Measurements from ENCODE around the gene KRTAP16-1. TPM values are rescaled to one million over a fixed set of nuclear protein-coding genes. Genes with fewer than 3 reads are reported as not detected.

Gene KRTAP16-1
- total RNA-seq, 1 experiment from 2014 or later: not detected

- CTCF ChIA-PET: interaction anchor here (0.7 to 1.9 kb wide), 8 partner anchors 15 to 413 kb away, joined by 3 to 7 read pairs (median 5); no protein-coding TSS in a partner anchor
- BruUV-seq (replicated peaks): no TSS peak
- TF ChIP-seq, protein P1, sequence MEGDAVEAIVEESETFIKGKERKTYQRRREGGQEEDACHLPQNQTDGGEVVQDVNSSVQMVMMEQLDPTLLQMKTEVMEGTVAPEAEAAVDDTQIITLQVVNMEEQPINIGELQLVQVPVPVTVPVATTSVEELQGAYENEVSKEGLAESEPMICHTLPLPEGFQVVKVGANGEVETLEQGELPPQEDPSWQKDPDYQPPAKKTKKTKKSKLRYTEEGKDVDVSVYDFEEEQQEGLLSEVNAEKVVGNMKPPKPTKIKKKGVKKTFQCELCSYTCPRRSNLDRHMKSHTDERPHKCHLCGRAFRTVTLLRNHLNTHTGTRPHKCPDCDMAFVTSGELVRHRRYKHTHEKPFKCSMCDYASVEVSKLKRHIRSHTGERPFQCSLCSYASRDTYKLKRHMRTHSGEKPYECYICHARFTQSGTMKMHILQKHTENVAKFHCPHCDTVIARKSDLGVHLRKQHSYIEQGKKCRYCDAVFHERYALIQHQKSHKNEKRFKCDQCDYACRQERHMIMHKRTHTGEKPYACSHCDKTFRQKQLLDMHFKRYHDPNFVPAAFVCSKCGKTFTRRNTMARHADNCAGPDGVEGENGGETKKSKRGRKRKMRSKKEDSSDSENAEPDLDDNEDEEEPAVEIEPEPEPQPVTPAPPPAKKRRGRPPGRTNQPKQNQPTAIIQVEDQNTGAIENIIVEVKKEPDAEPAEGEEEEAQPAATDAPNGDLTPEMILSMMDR (conservative IDR thresholded peaks at IDR 0.05): peak; percentile 80
- TF ChIP-seq EZH2 (IDR thresholded peaks at IDR 0.05; ENCODE audit: low read depth): no peak
- H3K79me2 ChIP-seq (ENCODE audit: low read depth): no peaks in the 10 kb centered on the region
- no peaks in the 10 kb centered on the region for H3K4me1 ChIP-seq (replicated peaks; ENCODE audit: insufficient read depth)
- peaks cover 4% of the 10 kb centered on the region; the same call in 1 of the 2 replicates for H3K36me3 ChIP-seq (ENCODE audit: low read depth)
- DNase-seq: peak in 1 of 2 experiments; percentile 22
- H3K9me2 ChIP-seq (ENCODE audit: insufficient read depth): no peaks in the 10 kb centered on the region
- H3K27me3 ChIP-seq (ENCODE audit: insufficient read depth, low read depth): no peaks in the 10 kb centered on the region
- no peak overlapping the region for H3K27ac ChIP-seq
- H3K4me2 ChIP-seq: no peak overlapping the region
- H2AFZ ChIP-seq: no peak overlapping the region
- H3K4me3 ChIP-seq: no peak overlapping the region
- H3F3A ChIP-seq (ENCODE audit: insufficient read depth, low read depth): no peaks in the 10 kb centered on the region
- H3K9me3 ChIP-seq (ENCODE audit: insufficient read depth, low read depth): no peaks in the 10 kb centered on the region; the same call in none of the 2 replicates
- no peaks in the 10 kb centered on the region for H4K20me1 ChIP-seq (ENCODE audit: insufficient read depth)
- POLR2A ChIA-PET (ENCODE audit: unreplicated experiment): no interaction called here
- intact Hi-C loops (cut with micrococcal nuclease; ENCODE audit: unreplicated experiment): loop anchor here (1.0 to 10.0 kb wide), 5 partner anchors 203 to 707 kb away; partner anchors contain the start of genes KRT19 and KRTAP2-3
These were observed 13.2 kb upstream of the KRTAP16-1 start for GRCh38 chr17:41322094-41322902.

DNA sequence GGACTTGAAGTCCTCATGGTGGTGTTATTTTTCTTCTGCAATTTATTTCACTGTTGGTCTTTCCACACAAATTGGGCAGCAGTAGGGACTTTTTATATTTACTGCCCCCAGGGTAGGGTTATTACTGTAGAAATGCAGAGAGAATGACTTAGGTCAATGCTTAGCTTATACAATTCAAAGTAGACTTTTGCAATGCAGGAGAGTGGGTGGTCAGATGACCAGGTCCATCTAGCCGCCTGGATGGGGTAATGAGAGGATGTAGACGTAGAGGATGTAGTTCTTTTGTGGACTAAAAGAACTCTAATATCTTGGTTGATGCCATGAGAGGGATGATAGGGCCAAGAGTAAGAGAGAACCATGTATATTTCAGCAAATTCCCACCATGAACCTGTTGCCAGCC lies 9.1 kb upstream of the KRTAP16-1 start:
- TF ChIP-seq, protein P1 (conservative IDR thresholded peaks at IDR 0.05): no peak
- no peak for TF ChIP-seq EZH2 (IDR thresholded peaks at IDR 0.05; ENCODE audit: low read depth)
- no peaks in the 10 kb centered on the region for H4K20me1 ChIP-seq (ENCODE audit: insufficient read depth)
- H3K79me2 ChIP-seq (ENCODE audit: low read depth): no peaks in the 10 kb centered on the region
- no peak overlapping the region for H3K27ac ChIP-seq
- H3K9me3 ChIP-seq (ENCODE audit: insufficient read depth, low read depth): no peaks in the 10 kb centered on the region; the same call in none of the 2 replicates
- DNase-seq: no peak
- no TSS peak for BruUV-seq (replicated peaks)
- POLR2A ChIA-PET (ENCODE audit: unreplicated experiment): no interaction called here
- H3K4me2 ChIP-seq: no peak overlapping the region
- no peak overlapping the region for H2AFZ ChIP-seq
- CTCF ChIA-PET: no interaction called here
- no peaks in the 10 kb centered on the region for H3K27me3 ChIP-seq (ENCODE audit: insufficient read depth, low read depth)
- intact Hi-C loops (cut with micrococcal nuclease; ENCODE audit: unreplicated experiment): no loop called here
- no peaks in the 10 kb centered on the region for H3K9me2 ChIP-seq (ENCODE audit: insufficient read depth)
- no peaks in the 10 kb centered on the region for H3K4me1 ChIP-seq (replicated peaks; ENCODE audit: insufficient read depth)
- H3K4me3 ChIP-seq: no peak overlapping the region
- H3F3A ChIP-seq (ENCODE audit: insufficient read depth, low read depth): no peaks in the 10 kb centered on the region
- H3K36me3 ChIP-seq (ENCODE audit: low read depth): peaks cover 4% of the 10 kb centered on the region; the same call in 1 of the 2 replicates

DNA sequence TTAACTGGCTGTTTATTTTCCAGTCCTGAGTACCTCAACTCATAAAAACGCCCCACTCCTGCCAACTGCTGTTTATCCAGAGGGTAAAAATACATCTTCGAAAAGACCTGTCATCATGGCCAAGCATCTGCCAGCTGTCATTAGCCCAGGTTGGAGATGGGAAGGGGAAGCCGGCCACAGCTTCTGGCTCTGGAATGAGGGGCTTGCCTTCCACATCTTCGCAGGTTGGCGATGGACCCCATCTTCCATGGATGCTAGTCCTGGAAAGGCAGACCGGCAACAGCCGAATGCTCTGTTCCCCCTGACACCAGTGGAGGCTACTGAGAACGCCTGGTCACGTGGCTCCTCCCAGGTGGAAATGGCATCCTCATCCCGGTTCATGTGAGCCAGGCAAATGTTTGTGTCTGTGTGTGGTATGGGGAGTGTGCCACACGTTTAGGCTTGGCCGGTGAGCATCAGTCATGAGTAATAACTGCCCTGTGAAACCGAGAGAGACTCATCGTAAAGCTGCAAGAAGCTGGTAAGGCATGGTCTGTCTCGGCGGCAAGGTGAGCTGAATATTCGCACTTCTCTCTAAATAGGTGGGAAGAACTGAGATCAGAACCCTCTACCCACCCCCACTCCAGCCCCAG lies 6.8 kb upstream of the KRTAP16-1 start:
- intact Hi-C loops (cut with micrococcal nuclease; ENCODE audit: unreplicated experiment): no loop called here
- Histone ChIP-seq H3K4me1 (replicated peaks; ENCODE audit: insufficient read depth) (no peaks in the 10 kb centered on the region), H3K4me3 (no peak overlapping the region), H3K27ac (no peak overlapping the region), H3K4me2 (no peak overlapping the region), H3F3A (ENCODE audit: insufficient read depth, low read depth) (no peaks in the 10 kb centered on the region), H3K9me2 (ENCODE audit: insufficient read depth) (no peaks in the 10 kb centered on the region), H4K20me1 (ENCODE audit: insufficient read depth) (no peaks in the 10 kb centered on the region), H3K9me3 (ENCODE audit: insufficient read depth, low read depth) (no peaks in the 10 kb centered on the region; the same call in none of the 2 replicates), H3K27me3 (ENCODE audit: insufficient read depth, low read depth) (no peaks in the 10 kb centered on the region), H2AFZ (no peak overlapping the region), H3K36me3 (ENCODE audit: low read depth) (peaks cover 4% of the 10 kb centered on the region; the same call in 1 of the 2 replicates), H3K79me2 (ENCODE audit: low read depth) (no peaks in the 10 kb centered on the region)
- TF ChIP-seq, protein P1 (conservative IDR thresholded peaks at IDR 0.05): no peak
- TF ChIP-seq EZH2 (IDR thresholded peaks at IDR 0.05; ENCODE audit: low read depth): no peak
- ChIA-PET POLR2A (ENCODE audit: unreplicated experiment) (interaction anchor here (0.7 kb wide), 1 partner anchor 190 kb away, joined by 4 read pairs; no protein-coding TSS in a partner anchor), CTCF (interaction anchor here (0.6 kb wide), 1 partner anchor 460 kb away, joined by 4 read pairs; no protein-coding TSS in a partner anchor)
- BruUV-seq (replicated peaks): no TSS peak
- no peak for DNase-seq

All from PC-9 (cell line).